ENCODE results near the gene SPRED3.
A peak's percentile ranks its signal among the peaks of the same experiment; 100 is the strongest.
"Not testable (repeated sequence)": the region's sequence is repeated elsewhere in the genome, so short reads cannot be mapped to it uniquely, and the experiment has no call there.

Gene SPRED3

GRCh38 chr19:38391911-38392464, 3.5 kb downstream of the SPRED3 start:
- DNase-seq (ENCODE audit: low spot score), result no peak

GRCh38 chr19:38392707-38393308, 4.3 kb downstream of the SPRED3 start:
- DNase-seq (ENCODE audit: low spot score), result no peak

- DNase-seq (ENCODE audit: low spot score), result peak; percentile 77
These were observed 6.0 kb downstream of the SPRED3 start for GRCh38 chr19:38394488-38394887.

- peak; percentile 35 for DNase-seq (ENCODE audit: low spot score)
These were observed 7.1 kb downstream of the SPRED3 start for GRCh38 chr19:38395381-38396114.

DNA sequence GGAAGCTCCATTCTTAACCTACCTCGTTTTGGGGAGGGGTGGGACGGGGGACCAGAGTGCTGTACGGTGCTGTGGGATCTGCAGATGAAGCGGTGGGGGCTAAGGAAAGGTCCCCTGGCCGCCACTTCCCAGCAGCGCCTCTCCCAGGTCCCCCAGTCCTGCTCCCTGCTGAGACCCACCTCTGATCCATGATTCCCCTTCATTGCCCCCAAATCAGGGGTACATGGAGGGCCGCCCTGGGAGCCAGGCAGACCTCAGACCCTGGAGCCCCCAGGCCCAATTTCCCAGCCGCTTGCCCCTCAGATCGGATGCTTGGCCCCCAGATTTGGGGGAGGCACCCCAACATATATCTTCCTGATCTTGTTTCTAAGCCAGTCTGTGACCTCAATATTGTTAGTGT, 10.6 kb downstream of the SPRED3 start:
- DNase-seq (ENCODE audit: low spot score), result no peak

DNA sequence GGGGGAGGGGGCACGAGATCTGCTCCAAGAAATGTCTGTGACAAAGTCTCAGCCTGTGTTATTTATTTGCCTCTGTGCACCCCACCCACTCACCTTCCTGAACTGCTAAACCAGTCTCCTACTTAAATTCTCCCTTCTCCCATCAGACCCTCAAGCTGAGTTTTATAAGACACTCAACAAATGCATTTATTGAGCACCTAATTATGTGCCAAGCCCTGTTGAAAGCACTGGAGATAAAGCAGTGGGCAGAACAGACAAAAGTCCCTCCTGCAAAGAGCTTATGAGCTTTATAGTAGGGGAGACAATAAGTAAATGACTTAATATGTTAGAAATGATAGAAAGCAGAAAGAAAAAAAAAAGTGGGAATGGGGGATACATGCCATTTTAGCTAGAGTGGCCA, 11.0 kb downstream of the SPRED3 start:
- no peak for DNase-seq (ENCODE audit: low spot score)

GRCh38 chr19:38400361-38400760, 11.9 kb downstream of the SPRED3 start:
- no peak for DNase-seq (ENCODE audit: low spot score)

DNA sequence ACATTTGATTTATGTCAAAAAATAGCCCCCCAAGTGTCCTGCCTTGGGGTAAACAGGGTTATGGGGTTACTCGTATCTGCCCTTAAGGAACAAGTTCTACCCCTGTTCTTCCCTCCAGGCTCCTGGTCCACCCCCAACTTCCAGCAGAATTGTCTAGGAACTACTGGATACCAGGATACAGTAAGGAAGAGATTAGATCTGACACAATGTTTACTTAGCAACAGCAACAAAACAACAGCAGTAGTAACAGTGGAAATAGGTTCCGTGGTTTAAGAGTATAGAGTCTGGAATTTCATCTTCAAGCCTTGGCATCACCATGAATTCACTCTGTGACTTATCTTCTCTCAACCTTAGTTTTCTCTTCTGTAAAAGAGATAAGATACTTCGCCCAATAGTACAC, 12.7 kb downstream of the SPRED3 start:
- no peak for DNase-seq (ENCODE audit: low spot score)

DNA sequence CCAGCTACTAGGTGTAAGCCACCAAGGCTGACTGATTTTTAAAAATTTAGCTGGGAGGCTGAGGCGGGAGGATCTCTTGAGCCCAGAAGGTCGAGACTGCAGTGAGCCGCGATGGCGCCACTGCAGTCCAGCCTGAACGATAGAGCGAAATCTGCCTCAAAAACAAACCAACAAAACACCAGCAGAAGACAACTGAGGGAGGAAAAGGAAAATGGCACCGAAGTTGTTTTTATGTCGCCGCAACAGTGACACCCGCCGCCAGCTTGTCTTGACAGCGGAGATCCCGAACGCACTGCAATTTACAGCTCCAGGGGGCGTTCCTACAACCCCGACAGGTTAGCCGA, 14.1 kb downstream of the SPRED3 start:
- DNase-seq (ENCODE audit: low spot score), result no peak

GRCh38 chr19:38402967-38403674, 14.6 kb downstream of the SPRED3 start, which contains the start of gene FAM98C:
TSS of gene FAM98C (plus strand) at chr19:38403093. CDS start at chr19:38403154, 61 bp downstream.
- peak; percentile 100 for DNase-seq (ENCODE audit: low spot score)

DNA sequence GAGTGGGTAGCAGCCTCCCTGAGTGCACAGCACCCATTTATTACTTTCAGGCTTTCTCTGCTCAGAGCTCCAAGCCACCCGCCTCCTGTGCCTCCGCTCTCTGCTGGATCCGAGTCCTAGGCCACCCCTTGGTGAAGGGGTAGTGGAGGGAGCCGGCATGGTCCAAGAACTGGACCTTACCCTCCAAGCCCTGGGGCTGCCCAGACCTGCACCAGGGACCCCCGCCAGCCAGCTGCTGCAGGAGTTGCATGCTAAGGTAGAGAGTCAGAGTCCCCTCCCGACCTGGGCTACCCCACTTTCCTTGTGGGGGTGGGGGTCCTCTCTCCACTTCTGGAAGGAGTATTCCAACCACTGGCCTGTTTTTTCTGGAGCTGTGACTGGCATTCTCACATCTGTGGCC, 16.4 kb downstream of the SPRED3 start:
- no peak for DNase-seq (ENCODE audit: low spot score)

GRCh38 chr19:38405276-38405675, 16.8 kb downstream of the SPRED3 start:
- DNase-seq (ENCODE audit: low spot score), result no peak

DNA sequence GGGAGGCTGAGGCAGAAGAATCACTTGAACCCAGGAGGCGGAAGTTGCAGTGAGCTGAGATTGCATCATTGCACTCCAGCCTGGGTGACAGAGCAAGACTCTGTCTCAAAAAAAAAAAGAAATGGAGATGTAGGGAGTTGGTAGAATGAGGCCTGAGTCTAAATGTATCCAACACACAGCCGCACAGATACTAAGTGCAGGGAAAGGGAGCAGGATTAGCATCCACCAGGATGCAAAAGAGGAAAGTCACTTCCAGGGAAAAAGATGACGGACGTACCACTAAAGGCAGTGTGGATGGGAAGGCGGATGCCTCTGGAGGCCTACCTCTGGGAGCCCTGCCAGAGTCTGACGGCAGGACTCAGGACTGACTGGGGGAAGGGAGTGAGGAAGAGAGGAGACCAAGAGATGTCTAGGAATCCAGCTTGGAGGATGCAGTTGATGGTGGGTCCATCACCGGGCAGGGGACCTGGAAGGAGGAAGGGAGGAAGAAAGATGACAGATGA, 21.2 kb downstream of the SPRED3 start:
- no peak for DNase-seq (ENCODE audit: low spot score)

GRCh38 chr19:38410407-38410806, 21.9 kb downstream of the SPRED3 start:
- not testable (repeated sequence) for DNase-seq (ENCODE audit: low spot score)

DNA sequence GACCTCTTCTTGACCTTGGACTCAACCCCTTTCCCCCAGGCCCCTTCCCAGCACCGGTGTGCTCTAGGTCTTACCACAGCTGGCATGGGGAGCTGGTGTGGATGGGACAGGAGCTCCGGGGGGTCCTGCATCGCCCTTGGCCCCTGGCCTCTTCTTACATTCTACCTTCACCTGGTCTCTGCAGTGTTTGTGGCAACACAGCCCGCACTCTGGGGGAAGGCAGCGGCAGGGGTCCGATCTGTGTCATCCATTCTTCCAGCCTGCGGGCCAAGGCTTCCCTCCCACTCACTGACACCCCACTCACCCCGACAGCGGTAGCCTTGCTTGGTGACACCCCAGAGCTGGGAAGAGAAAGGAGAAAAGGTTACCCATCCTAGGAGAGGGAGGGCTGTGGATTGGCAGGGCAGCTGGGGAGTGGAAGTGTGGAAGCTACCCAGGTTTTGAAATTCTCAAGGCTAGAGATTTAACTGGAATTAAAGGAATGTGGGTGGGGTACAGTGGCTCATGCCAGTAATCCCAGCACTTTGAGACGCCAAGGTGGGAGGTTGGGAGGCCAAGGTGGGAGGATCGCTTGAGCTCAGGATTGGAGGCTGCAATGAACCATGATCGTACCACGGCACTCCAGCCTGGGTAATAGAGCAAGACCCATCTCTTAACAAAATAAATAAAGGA, 22.7 kb downstream of the SPRED3 start:
- DNase-seq (ENCODE audit: low spot score), result no peak

GRCh38 chr19:38411898-38412297, 23.4 kb downstream of the SPRED3 start:
- not testable (repeated sequence) for DNase-seq (ENCODE audit: low spot score)

DNA sequence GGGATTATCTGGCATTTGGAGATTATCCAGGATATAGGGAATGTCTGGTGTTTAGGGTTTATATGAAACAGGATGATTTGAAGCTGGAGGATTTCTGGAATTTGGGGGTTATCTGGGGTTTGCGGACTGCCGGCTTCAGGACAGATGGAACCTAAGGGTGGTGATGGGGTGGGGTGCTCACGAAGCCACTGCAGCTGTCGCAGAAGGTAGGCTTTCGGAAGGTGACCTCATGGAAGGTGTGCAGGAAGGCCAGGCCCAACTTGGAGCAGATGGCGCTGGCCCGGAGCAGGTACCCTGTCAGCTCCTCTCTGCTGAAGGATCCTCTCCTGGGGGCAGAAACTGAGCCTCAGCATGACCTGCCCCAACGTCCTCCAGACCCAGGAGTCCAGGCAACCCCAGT, 24.0 kb downstream of the SPRED3 start:
- no peak for DNase-seq (ENCODE audit: low spot score)

GRCh38 chr19:38412961-38413360, 24.5 kb downstream of the SPRED3 start:
- DNase-seq (ENCODE audit: low spot score), result no peak

DNA sequence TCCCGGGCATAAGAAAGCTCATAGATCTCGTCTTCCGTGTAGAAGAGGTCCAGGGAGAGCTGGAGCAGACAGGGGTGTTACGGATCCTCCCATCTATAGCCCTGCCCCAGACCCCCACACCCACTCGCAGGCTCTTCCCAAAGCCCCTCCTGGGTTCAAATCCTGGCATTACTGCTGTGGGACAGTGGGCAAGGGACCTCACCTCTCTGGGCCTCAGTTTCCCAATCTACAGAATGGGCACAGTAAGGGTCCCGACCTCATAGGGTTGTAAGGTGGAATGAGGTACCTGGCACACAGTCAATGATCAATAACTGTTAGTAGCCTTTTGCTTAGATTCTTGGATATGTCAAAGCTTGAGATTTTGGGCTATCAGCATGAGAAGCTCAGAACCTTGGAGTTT, 24.9 kb downstream of the SPRED3 start:
- DNase-seq (ENCODE audit: low spot score), result no peak

- no peak for DNase-seq (ENCODE audit: low spot score)
These were observed 28.6 kb downstream of the SPRED3 start for GRCh38 chr19:38417146-38417543.

DNA sequence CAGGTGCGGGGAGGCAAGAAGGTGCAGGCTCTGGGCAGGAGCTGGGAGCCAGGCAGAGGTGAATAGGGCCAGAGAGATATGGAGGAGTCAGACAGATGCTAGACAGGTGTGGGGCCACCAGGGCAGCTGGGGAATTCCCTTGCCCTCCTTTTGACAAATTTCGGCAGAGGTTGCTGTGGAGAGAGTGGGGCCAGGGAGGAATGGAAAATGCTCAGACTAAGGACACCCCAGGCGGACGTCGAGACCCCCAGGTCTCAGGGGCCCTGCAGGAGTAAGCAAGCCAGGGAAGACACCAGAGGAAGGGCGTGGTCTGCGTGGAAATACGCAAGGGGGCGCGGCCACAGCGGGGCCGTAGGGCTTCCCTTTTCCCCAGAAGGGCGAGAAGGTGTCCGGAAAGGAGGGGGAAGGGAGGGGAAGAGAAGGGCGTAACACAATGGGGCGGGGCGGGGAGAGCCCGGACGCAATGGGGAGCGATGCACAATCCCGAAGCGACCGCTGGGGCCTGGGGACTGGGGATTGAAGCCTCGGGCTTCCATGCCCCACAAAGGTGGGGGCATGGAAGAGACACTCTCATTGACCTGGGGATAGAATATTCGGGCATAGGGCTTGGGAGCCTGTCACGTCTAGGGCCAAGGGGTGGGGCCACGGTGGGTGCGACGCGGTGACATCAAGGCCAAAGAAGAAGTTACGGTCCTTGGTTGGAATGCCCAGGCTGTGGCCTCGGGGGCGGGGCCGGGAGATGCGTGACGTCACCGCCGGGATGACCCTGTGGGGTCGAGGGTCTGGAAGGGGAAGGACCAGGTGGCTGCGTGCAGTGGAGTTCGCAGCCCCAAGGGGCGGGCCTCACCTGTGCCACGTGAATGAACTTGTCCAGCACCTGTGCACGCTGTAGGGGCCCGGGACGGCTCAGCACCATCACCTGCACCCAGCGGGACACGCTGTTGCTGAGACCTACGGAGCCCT, 29.3 kb downstream of the SPRED3 start:
- peak; percentile 75 for DNase-seq (ENCODE audit: low spot score)
